Heart right ventricle (tissue), 16 donors: Measurements from ENCODE around the gene ZKSCAN7. TPM values are rescaled to one million over a fixed set of nuclear protein-coding genes. Genes with fewer than 3 reads are reported as not detected.

ENCODE experiments used
- ATAC-seq, 8 donors: fragments of 200-7000 bp; cut with Tn5 transposase; one replicate each; pipeline ENCODE4 v1.9.1; 2020; ENCODE audit warnings: mild to moderate bottlenecking in 8 of 8, moderate library complexity in 8 of 8, moderate number of reproducible peaks in 1 of 8
- DNase-seq, 2 donors: peaks; one replicate each; pipeline ENCODE4 v3.0.0-alpha.2; 2020
- H3K27ac ChIP-seq, 10 donors: fragments of 200-600 bp; sonication (generic) in 2 of 10; one replicate each; pipeline versions ENCODE4 v1.5.0 to v1.8.0; 2020 to 2022; ENCODE audit warnings: mild to moderate bottlenecking in 3 of 10
- H3K27me3 ChIP-seq, 7 donors: fragments of 200-600 bp; one replicate each; pipeline ENCODE4 v1.8.0; 2021 to 2022; ENCODE audit warnings: mild to moderate bottlenecking in 2 of 7
- H3K36me3 ChIP-seq, 9 donors: fragments of 200-600 bp; sonication (generic) in 1 of 9; one replicate each; pipeline versions ENCODE4 v1.5.0 to v1.8.0; 2020 to 2022; ENCODE audit warnings: mild to moderate bottlenecking in 2 of 9
- H3K4me1 ChIP-seq, 9 donors: fragments of 200-600 bp; sonication (generic) in 1 of 9; one replicate each; pipeline versions ENCODE4 v1.5.0 to v1.8.0; 2020 to 2022; ENCODE audit warnings: mild to moderate bottlenecking in 4 of 9
- H3K4me3 ChIP-seq, 10 donors: fragments of 200-600 bp; sonication (generic) in 2 of 10; one replicate each; pipeline versions ENCODE4 v1.5.0 to v1.8.0; 2020 to 2022; ENCODE audit warnings: mild to moderate bottlenecking in 7 of 10, moderate library complexity in 2 of 10
- H3K9me3 ChIP-seq, 11 donors: fragments of 200-600 bp in 10 of 11; sonication (generic) in 2 of 11; one replicate each; pipeline versions ENCODE4 v1.5.0 to v1.8.0; 2013 to 2022; ENCODE audit warnings: mild to moderate bottlenecking in 2 of 11, control low read depth in 1 of 11, moderate library complexity in 1 of 11
- WGBS, 2 donors: extraction: QIAGEN DNeasy Blood & Tissue Kit; methylation state at CpG; one replicate each; pipeline ENCODE4 v1.1.7; 2013; ENCODE audit warnings: inconsistent platforms in 1 of 2; 5-methylcytosine and 5-hydroxymethylcytosine counted together
- intact Hi-C, 10 donors: fragments of 100-400 bp; cut with DNase I; formaldehyde crosslinking; loops; one replicate each; pipeline versions ENCODE4 v1.11.1 to v1.14.2; 2022
- long read RNA-seq, 3 donors: library from polyadenylated mRNA; unstranded; transcript quantifications; one replicate each; pipeline ENCODE4 v2.0.0, GENCODE V29; 2020 to 2021
- polyA plus RNA-seq, 2 donors: library from polyadenylated mRNA; stranded (reverse); fragments of 200-250 nt; gene quantifications; one replicate each; pipeline ENCODE4 v1.2.3, GENCODE V29; 2013
- total RNA-seq, 10 donors: library from RNA; stranded (reverse); fragmentation: NEBNext Ultra II Directional in 3 of 10; extraction: Animal tissue kit (Norgen Biotek cat#: 25700) in 3 of 10; gene quantifications; one replicate each; pipeline versions ENCODE4 v1.2.1 to v1.2.4, GENCODE V29; 2021 to 2023
- TF ChIP-seq, protein P1 (sequence below), 9 donors: fragments of 200-600 bp; sonication (generic) in 2 of 9; IDR thresholded peaks; one replicate each; pipeline versions ENCODE4 v1.5.0 to v1.8.0; 2021 to 2022; ENCODE audit warnings: antibody characterized with exemption in 9 of 9, mild to moderate bottlenecking in 5 of 9, moderate library complexity in 1 of 9
- donor health status: Arrhythmogenic right ventricular cardiomyopathy.
- donor health status: ischemic (EF 13 %, LVEDD 7.1; RV severe dilation, severe dysfunction).
- donor health status: healthy with polysubstance abuse.
- donor health status: DM: no; HTN: yes; CAD: no.
- donor health status: DM: no; HTN: no; CAD: no.
- donor health status: ischemic (EF 25% LVEDD 6.9; RV normal size, moderate dysfunction).
- donor health status: ischemic (EF 25% LVEDD 5.7; RV mildly dilated, moderate dysfunction).
- donor health status: healthy.
- donor health status: DM: yes; HTN: yes; CAD: no.
- donor health status: Ischemic cardiomyopathy.
- donor health status: ischemic (EF 35%, LVEDD 5.7; RV mildly dilated, moderate dysfunction).
- donor health status: nonischemic (EF 11% LVEDD 7.7; RV severe dilation, severe dysfunction).
- donor health status: DM: yes; HTN: yes; CAD: no.
- donor health status: PGD.
- donor health status: ischemic (EF 29% LVEDD 5.4; RV normal size, mild dysfunction).
- donor health status: nonischemic (EF 23%, LVEDD 6.1; RV moderate dilation, normal function).

ZKSCAN7 gene
- total RNA-seq: 1 to 10 TPM; 1.6 to 3.9 (median 2.4) TPM
- 1 to 10 TPM; 1.2 to 2.6 TPM for polyA plus RNA-seq
- long read RNA-seq, donor 1, partial matches to known transcripts: 1 of 6 reads
- long read RNA-seq, donor 1, other reads (novel, unspliced or antisense): 2 of 6 reads
- long read RNA-seq, donor 2, partial matches to known transcripts: 0 of 4 reads
- long read RNA-seq, donor 2, other reads (novel, unspliced or antisense): 2 of 4 reads
- long read RNA-seq, donor 3, partial matches to known transcripts: 1 of 6 reads
- long read RNA-seq, donor 3, other reads (novel, unspliced or antisense): 3 of 6 reads

DNA sequence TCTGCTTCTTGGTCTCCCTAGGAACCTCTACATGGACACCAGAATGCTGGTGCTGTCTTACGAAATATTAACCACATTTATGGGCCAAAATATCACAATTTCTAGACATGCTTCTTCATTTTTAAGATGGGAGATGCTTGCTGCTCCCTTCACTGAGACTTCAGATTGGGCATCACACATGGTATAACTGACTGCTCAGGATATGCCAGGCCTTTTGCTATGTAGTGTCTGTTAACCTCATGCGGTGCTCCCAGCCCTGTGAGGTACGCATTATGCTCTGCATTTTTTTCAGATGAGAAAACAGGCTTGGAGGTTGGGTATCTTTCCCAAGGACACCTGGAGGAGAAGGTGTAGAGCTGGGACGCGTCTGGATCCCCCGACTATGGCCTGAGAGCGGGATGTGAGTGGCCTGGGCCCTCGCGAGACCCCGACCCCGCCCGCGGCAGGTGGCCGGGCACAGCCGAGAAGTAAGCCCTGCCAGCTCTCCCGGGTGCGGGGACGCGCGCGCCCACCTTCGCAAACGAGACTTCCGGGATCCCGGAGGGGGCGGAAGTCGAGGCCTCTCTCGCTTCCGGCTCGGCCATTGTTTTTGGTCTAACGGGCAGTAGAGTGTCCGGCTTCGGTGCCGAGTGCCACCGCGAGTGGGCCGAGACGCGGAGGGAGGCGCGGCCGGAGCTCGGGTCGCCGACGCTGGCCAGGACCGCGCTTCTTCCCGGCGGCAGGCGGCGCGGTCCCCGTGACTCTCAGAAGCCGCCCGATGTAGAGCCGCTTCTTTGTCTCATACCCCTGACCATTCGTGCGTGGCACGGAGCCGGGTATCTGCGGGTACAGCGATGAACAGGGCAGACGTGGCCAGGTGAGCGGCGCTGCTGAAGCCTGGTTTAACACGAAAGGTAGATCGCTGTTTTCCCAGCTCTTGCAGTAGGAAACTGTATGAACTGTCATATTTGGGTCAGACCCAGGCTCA lies at the start of gene ZKSCAN7:
ZKSCAN7 (plus strand) TSS at position 568 of the 967 bp plus-strand sequence. CDS start 1,855 bp downstream, outside the sequence.
- Histone ChIP-seq H3K36me3 (peaks cover 0 to 22% (median 0%) of the 10 kb centered on the region in 9 donors), H3K9me3 (no peaks in the 10 kb centered on the region), H3K4me3 (peak within 1 kb of the TSS; percentile 54 to 85 (median 74)), H3K4me1 (peaks cover 4 to 16% (median 11%) of the 10 kb centered on the region in 9 donors), H3K27me3 (peaks cover 0 to 18% (median 14%) of the 10 kb centered on the region in 7 donors), H3K27ac (peak within 1 kb of the TSS in 9 of 10 donors; percentile 43 to 83 (median 76))
- 3 to 5% methylated on average over 68 of the region's 68 CpGs for WGBS, 2 donors
- DNase-seq: peak; percentile 50 to 70
- intact Hi-C loops: loop anchor here in 1 of 10 donors (2.0 kb wide), 1 partner anchor 70 kb away; the partner anchor contains the start of gene ZNF197
- peak; percentile 78 to 88 (median 86) for ATAC-seq
- TF ChIP-seq, protein P1, sequence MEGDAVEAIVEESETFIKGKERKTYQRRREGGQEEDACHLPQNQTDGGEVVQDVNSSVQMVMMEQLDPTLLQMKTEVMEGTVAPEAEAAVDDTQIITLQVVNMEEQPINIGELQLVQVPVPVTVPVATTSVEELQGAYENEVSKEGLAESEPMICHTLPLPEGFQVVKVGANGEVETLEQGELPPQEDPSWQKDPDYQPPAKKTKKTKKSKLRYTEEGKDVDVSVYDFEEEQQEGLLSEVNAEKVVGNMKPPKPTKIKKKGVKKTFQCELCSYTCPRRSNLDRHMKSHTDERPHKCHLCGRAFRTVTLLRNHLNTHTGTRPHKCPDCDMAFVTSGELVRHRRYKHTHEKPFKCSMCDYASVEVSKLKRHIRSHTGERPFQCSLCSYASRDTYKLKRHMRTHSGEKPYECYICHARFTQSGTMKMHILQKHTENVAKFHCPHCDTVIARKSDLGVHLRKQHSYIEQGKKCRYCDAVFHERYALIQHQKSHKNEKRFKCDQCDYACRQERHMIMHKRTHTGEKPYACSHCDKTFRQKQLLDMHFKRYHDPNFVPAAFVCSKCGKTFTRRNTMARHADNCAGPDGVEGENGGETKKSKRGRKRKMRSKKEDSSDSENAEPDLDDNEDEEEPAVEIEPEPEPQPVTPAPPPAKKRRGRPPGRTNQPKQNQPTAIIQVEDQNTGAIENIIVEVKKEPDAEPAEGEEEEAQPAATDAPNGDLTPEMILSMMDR (IDR thresholded peaks at IDR 0.05): peak in 5 of 9 donors; percentile 15 to 42 (median 32)

DNA sequence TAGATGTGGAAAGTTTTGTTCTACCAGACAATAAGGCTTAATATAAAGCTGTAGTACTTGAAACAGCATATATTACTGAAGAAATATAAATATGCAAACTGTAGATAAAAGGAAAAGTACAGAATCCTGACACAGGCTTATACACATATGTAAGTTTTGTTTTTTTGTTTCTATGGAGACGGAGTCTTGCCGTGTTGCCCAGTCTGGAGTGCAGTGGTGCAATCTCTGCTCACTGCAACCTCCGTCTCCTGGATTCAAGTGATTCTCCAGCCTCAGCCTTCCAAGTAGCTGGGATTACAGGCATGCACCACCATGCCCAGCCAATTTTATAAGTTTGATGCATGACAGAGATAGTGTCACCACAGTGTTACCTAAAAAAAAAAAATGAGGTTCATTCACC lies 48.4 kb upstream of the ZKSCAN7 start:
- WGBS, 2 donors: 79 to 80% methylated on average over 3 of the region's 3 CpGs
- Histone ChIP-seq H3K27ac (no peak overlapping the region), H3K9me3 (peaks cover 0 to 39% (median 0%) of the 10 kb centered on the region in 11 donors), H3K36me3 (peaks cover 0 to 32% (median 5%) of the 10 kb centered on the region in 9 donors), H3K4me1 (peaks cover 4 to 22% (median 18%) of the 10 kb centered on the region in 9 donors), H3K27me3 (no peaks in the 10 kb centered on the region), H3K4me3 (no peak overlapping the region)
- TF ChIP-seq, protein P1 (IDR thresholded peaks at IDR 0.05): no peak
- intact Hi-C loops: no loop called here
- ATAC-seq: no peak
- DNase-seq: no peak

DNA sequence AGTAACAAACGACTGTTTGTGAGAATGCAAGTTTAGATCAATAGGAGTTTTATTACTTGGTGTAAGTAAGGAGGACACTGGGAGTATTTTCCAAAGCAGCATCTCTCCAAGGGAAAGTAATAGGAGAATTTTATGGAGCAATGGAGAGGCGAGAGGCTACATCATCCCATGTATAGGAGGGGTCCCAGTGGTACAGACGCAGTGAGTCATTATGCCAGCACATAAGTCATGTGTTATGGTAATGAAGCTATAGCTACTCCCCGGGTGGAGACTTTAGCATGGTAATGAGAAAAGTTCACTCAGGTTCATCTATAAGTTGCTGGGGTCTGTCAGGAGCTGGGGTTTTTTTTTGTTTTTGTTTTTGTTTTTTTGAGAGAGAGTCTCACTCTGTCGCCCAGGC lies 48.0 kb upstream of the ZKSCAN7 start:
- Histone ChIP-seq H3K9me3 (peaks cover 0 to 35% (median 0%) of the 10 kb centered on the region in 11 donors), H3K27me3 (no peaks in the 10 kb centered on the region), H3K36me3 (peaks cover 0 to 28% (median 1%) of the 10 kb centered on the region in 9 donors), H3K27ac (no peak overlapping the region), H3K4me1 (peaks cover 4 to 23% (median 18%) of the 10 kb centered on the region in 9 donors), H3K4me3 (no peak overlapping the region)
- intact Hi-C loops: no loop called here
- DNase-seq: no peak
- 93 to 94% methylated on average over 5 of the region's 5 CpGs for WGBS, 2 donors
- TF ChIP-seq, protein P1 (IDR thresholded peaks at IDR 0.05): no peak
- no peak for ATAC-seq

DNA sequence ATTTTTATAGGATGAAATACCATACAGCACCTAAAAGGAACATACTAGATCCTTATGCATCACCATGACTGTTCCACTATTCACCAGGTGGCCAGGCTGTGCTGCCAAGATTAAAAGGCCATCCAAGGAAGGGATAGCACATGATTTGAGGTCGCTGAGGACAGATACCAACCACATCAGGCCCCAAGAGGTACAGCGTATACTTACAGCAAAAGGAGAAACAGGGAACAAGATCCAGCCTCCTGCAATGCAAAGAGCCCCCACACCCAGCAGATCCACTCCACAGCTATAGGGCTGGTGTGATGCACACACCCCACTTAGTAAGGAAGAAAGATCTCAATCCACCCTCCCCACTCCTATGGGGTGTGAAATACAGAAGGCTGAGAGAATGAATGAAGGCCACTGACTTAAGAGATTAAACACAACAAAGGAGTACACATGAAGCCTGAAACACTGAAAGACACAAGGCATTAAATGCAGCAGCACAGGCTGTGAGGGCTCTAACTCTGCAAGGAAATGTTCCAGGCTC lies 45.5 kb upstream of the ZKSCAN7 start:
- 36 to 44% methylated on average over 2 of the region's 2 CpGs for WGBS, 2 donors
- ATAC-seq (peak in 5 of 8 donors; percentile 11 to 40 (median 29)), DNase-seq (no peak)
- peaks cover 0 to 22% (median 0%) of the 10 kb centered on the region in 9 donors for H3K36me3 ChIP-seq
- H3K4me3 ChIP-seq: peak overlapping the region; percentile 73 to 98 (median 87)
- TF ChIP-seq, protein P1 (IDR thresholded peaks at IDR 0.05): no peak
- peak overlapping the region in 8 of 10 donors; percentile 81 to 96 (median 93) for H3K27ac ChIP-seq
- H3K27me3 ChIP-seq: no peaks in the 10 kb centered on the region
- peaks cover 0 to 18% (median 0%) of the 10 kb centered on the region in 11 donors for H3K9me3 ChIP-seq
- intact Hi-C loops: no loop called here
- H3K4me1 ChIP-seq: peaks cover 4 to 23% (median 18%) of the 10 kb centered on the region in 9 donors
